ENCODE results near the gene KLB. TPM values are rescaled to one million over a fixed set of nuclear protein-coding genes. Genes with fewer than 3 reads are reported as not detected.

KLB gene
- total RNA-seq, 4 donors from 2014 or later = 0.34 to 0.76 (median 0.68) TPM

- no peak overlapping the region for H3K4me3 ChIP-seq
- H3K27ac ChIP-seq = no peak overlapping the region
- no peaks in the 10 kb centered on the region for H3K27me3 ChIP-seq
- H3K9me3 ChIP-seq = no peaks in the 10 kb centered on the region
- peaks cover 69% of the 10 kb centered on the region for H3K36me3 ChIP-seq
- DNase-seq (ENCODE audit: low spot score in 2 of 2) = no peak
- TF ChIP-seq POLR2A (IDR thresholded peaks at IDR 0.05) (no peak), CTCF (IDR thresholded peaks at IDR 0.05) (no peak), POLR2AphosphoS5 (IDR thresholded peaks at IDR 0.05) (no peak), EP300 (IDR thresholded peaks at IDR 0.05) (no peak)
- peaks cover 18% of the 10 kb centered on the region for H3K4me1 ChIP-seq
- WGBS = 85% methylated on average over 6 of the region's 6 CpGs
Measured at GRCh38 chr4:39452153-39452859, 45.6 kb downstream of the KLB start.

DNA sequence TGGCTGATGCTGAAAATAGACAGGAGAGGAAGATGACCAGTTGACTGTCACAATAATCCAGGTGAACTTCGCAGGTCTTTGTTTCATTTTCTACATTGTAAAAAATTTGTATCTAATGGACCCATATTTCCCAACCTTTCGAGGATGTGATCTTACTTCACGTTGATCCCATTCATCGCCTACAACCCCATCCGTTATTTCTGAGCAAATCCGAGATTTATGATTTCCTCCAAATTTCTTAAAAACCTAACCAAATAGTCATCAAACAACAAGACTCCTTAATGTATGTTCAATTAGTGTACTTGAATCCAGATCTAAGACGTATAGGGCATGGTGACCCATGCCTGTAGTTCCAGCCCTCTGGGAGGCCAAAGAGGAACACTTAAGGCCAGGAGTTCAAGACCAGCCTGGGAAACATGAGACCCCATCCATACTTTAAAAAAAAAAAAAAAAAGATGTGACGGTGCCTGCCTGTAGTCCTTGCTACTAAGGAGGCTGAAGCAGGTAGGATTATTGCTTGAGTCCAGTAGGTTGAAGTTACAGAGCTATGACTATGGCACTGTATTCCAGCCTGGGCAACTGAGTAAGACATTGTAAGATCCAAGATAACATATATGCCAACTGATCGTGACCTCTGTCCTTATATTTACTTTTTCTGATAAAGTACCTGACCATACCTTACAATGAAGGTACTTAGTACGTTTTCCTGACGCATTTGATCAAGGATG lies 46.3 kb downstream of the KLB start:
- WGBS = 86% methylated on average over 11 of the region's 11 CpGs
- Histone ChIP-seq H3K4me1 (peaks cover 21% of the 10 kb centered on the region), H3K27ac (no peak overlapping the region), H3K36me3 (peaks cover 70% of the 10 kb centered on the region), H3K4me3 (no peak overlapping the region), H3K27me3 (no peaks in the 10 kb centered on the region), H3K9me3 (no peaks in the 10 kb centered on the region)
- TF ChIP-seq POLR2A (IDR thresholded peaks at IDR 0.05) (no peak), POLR2AphosphoS5 (IDR thresholded peaks at IDR 0.05) (no peak), EP300 (IDR thresholded peaks at IDR 0.05) (no peak), CTCF (IDR thresholded peaks at IDR 0.05) (no peak)
- no peak for DNase-seq (ENCODE audit: low spot score in 2 of 2)

DNA sequence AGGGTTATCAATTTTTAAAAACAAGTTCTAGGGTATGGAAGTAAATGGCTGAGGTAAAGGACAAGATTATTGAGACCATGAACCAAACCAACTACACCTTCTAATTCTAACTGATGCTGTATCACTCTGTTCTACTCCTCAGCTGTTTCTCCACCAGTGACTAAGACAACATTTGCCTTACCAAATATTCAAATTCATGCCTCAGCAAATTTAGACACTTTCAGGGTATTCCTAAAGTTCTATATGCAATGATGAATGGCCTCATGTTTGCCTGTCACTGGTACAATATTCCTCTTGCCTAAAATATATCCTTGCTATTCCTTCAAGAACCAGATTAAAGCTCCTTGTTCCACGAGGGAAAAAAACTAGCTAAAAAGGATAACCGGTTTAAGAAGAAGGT lies 47.0 kb downstream of the KLB start:
- H3K4me1 ChIP-seq = peaks cover 22% of the 10 kb centered on the region
- TF ChIP-seq POLR2A (IDR thresholded peaks at IDR 0.05) (no peak), CTCF (IDR thresholded peaks at IDR 0.05) (no peak), EP300 (IDR thresholded peaks at IDR 0.05) (no peak), POLR2AphosphoS5 (IDR thresholded peaks at IDR 0.05) (no peak)
- H3K27me3 ChIP-seq = no peaks in the 10 kb centered on the region
- H3K9me3 ChIP-seq = no peaks in the 10 kb centered on the region
- no peak for DNase-seq (ENCODE audit: low spot score in 2 of 2)
- WGBS = 68% methylated on average over 2 of the region's 2 CpGs
- H3K27ac ChIP-seq = no peak overlapping the region
- no peak overlapping the region for H3K4me3 ChIP-seq
- H3K36me3 ChIP-seq = peaks cover 70% of the 10 kb centered on the region

DNA sequence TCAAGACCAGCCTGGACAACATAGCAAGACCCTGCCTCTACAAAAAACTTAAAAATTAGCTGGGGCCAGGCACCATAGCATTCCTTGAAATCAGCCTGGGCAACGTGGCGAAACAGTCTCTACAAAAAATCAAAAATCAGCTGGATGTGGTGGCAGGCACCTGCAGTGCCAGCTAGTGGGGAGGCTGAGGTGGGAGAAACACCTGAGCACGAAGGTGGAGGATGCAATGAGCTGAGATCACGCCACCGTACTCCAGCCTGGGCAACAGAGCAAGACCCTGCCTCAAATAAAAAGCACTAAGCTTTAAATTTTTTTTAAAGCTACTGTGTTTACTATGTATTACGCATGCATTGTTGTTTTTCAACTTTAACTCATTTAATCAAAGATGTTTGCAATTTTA lies 48.8 kb downstream of the KLB start:
- peaks cover 67% of the 10 kb centered on the region for H3K36me3 ChIP-seq

More for the DNA sequence above, 48.8 kb downstream of the KLB start:
- TF ChIP-seq CTCF (IDR thresholded peaks at IDR 0.05) = no peak
- no peak for TF ChIP-seq POLR2A (IDR thresholded peaks at IDR 0.05)
- TF ChIP-seq POLR2AphosphoS5 (IDR thresholded peaks at IDR 0.05) = no peak
- no peak for TF ChIP-seq EP300 (IDR thresholded peaks at IDR 0.05)
- no peaks in the 10 kb centered on the region for H3K9me3 ChIP-seq
- no peak overlapping the region for H3K4me3 ChIP-seq
- no peaks in the 10 kb centered on the region for H3K27me3 ChIP-seq
- H3K27ac ChIP-seq = no peak overlapping the region
- 94% methylated on average over 6 of the region's 6 CpGs for WGBS
- no peak for DNase-seq (ENCODE audit: low spot score in 2 of 2)
- peaks cover 32% of the 10 kb centered on the region for H3K4me1 ChIP-seq

Data from suprapubic skin (tissue), 4 donors.